GM21360 (cell line): ENCODE measurements around the gene PCSK2.
A peak's percentile ranks its signal among the peaks of the same experiment; 100 is the strongest.

Source experiments
- ATAC-seq: cut with Tn5 transposase; IDR thresholded peaks from one replicate; pipeline ENCODE4 v1.9.1; 2021; ENCODE audit warnings: mild to moderate bottlenecking, moderate library complexity; ENCODE audit not compliant: unreplicated experiment

Gene PCSK2

GRCh38 chr20:17390655-17391054 lies 163.8 kb downstream of the PCSK2 start:
- no peak for ATAC-seq

- ATAC-seq: no peak
Measured at GRCh38 chr20:17391127-17391771, 164.4 kb downstream of the PCSK2 start.

DNA sequence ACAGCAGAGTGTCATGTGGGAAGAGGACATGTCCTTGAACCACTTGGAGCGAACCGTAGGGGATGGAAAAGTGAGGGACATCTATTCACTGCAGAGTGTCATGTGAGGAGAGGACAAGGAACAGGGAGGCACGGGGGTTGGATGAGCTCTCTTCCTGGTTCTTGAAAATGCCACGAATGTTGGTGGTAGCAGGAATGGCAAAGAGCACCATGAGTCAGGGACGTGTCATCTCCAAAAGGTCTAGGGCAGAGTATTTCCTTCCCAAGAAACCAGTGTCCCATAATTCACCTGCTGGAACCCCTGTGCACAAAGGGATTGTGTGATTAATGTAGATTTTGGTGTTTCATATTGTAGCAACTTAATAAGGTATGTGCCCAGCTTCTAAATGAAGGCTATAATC lies 167.6 kb downstream of the PCSK2 start:
- ATAC-seq: no peak

DNA sequence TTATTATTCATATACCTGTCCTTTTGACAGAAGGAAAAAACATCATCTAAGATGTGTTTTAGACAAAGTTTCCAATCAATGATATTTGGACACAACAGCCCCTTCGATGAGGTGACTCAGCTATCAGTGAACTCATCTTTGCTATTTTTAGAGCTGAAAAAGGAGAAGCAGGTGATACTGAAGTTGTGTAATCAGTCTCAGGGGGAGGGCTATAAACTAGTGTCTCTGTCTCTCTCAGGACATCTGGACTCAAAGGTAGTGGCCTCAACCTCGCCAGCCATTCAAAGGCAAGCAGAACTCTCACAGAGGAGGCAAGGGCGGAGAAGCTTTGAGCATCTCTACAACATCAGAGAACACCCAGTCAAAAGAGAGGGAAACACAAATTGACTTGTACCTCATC lies 168.9 kb downstream of the PCSK2 start:
- ATAC-seq: no peak

- ATAC-seq: no peak
Measured at GRCh38 chr20:17399303-17399985, 172.6 kb downstream of the PCSK2 start.

DNA sequence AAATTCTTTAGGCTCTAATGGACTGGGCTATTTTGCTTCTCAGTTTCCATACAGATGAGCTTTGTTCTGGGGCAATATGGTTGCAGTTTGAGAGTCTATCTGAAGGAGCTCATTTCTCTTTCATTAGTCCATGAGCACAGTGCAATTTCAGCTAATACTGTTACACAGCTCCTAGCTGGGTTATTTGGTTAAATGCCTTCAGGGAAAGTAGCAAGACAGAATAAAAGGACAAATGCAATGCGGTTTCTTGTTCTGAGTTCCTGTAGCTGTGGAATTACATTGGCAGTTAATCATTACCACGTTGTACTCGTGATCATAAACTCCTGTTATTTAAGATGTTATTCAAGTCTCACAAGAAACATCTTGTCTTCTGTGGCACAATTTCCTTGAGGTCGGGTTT lies 176.6 kb downstream of the PCSK2 start:
- ATAC-seq: no peak

DNA sequence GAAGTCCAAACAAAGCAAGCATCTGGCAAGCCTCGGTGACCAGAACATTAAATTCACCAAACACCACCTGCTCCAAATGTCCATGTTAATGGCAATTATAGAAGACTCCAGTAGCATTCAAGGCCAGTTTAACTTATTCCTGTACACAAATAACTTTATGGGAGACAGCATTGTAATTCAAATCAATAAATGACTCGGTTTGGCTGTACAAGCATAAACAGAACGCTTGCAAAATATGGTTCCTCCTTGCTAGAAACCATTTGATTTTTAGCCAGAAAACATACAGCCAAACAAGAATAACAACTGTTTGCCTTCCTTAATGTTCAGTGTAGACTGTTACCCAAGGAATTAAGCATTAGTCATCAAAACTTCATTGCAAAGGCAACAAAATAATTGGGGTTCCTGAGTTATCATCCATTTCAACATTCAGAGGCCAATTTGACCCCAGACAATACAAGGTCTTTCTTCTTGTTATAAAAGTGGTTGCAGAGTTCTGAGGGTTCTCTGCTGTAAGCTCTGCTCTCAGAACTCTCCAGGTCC lies 179.3 kb downstream of the PCSK2 start:
- no peak for ATAC-seq

DNA sequence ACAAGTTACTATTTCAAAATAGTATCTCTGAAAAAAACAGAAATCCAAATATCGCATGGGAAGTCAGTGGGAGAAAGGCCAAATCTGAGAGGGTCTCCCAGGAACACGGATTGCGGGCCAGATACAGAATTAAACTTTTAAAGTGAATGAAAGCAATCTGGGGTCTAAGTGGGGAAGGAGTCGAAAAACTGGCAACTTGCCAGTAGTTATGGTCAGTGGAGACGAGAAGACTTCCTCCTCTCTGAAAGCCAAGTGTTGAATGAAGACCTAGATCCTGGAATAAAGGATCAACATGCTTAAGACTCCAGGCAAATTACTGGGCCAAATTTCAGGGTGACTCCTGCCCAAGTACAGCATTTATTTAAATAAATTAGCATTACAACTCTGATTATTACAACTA lies 180.7 kb downstream of the PCSK2 start:
- no peak for ATAC-seq

- ATAC-seq: no peak
Measured at GRCh38 chr20:17417225-17417624, 190.4 kb downstream of the PCSK2 start.

GRCh38 chr20:17418737-17419136 lies 191.9 kb downstream of the PCSK2 start:
- ATAC-seq: no peak

DNA sequence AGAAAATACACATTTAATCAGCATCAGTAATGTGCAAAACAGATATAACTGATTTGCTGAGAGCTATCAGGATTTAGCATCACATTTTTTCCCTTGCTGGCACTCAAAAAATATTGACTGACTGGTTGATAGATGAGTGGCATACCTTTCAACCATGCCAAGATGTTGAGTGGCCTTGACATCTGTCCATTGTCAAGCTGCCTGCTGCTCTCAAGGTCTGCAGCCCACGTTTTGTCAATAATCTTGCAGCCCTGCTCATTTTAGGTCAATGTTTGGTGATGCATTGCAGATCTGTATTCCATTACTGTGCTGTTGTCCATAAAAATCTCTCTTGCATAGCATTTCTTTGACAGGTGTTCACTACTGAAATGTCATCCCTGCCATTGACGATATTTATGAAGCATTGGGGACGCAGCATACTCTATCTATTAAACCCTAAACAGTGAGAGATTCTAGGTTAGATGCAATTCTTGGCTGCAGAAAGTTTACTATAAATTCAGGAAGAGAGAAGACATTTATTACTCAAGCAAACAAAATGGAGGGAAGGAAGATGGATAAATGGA lies 192.7 kb downstream of the PCSK2 start:
- no peak for ATAC-seq

GRCh38 chr20:17421493-17421892 lies 194.7 kb downstream of the PCSK2 start:
- no peak for ATAC-seq

- no peak for ATAC-seq
Measured at GRCh38 chr20:17423782-17424181, 196.9 kb downstream of the PCSK2 start.

DNA sequence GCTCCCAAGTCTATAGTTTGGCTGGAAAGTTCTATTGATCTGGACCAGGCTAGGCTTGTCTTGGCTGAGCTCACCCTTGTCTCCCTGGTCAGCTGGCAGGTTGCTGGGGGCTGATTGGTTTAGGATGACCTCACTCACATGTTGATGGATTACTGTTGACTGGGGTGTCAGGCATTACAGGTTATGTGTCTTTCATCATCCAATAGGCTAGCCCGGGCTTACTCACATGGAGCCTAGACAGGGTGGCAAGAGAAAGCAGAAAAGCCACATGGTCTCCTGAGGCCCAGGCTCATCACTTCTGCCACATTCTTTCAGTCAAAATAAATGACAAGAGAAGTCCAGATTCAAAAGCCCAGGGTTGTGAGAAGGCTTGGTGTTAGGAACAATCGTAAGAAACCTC lies 200.8 kb downstream of the PCSK2 start:
- ATAC-seq: no peak

GRCh38 chr20:17430125-17430950 lies 203.5 kb downstream of the PCSK2 start:
- no peak for ATAC-seq

- peak; percentile 55 for ATAC-seq
Measured at GRCh38 chr20:17431621-17432364, 205.0 kb downstream of the PCSK2 start.

DNA sequence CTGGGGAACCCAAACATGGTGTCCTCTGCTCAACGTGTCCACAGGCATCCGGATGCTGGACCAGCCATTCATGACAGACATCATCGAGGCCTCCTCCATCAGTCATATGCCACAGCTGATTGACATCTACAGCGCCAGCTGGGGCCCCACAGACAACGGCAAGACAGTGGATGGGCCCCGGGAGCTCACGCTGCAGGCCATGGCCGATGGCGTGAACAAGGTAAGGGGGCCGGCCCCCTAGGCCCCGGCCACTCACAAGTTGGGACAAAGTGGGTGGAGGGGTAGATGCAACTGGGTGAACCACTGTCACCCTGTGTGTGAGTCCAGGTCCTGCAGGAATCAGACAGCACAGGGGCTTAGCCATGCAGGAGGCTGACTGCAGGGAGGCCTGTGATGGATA lies 209.8 kb downstream of the PCSK2 start:
- ATAC-seq: no peak

DNA sequence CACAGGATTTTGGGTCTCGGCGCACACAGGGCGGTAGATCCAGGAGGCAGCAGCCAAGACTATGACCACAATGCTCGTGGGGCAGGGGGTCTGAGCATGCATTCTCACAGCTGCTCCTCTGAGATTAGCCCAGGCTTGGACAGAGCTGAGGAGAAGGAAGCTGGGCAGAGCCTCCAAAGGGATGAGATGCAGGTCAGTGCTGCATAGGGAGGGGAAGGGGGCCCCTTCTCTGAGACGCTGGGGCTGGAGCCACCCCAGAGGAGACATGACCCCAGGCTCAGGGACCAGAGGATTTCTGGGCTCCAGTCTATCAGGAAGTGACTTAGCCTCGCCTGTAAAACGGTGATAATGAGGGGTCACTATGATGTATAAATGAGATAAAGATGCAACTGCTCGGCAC lies 210.4 kb downstream of the PCSK2 start:
- no peak for ATAC-seq

DNA sequence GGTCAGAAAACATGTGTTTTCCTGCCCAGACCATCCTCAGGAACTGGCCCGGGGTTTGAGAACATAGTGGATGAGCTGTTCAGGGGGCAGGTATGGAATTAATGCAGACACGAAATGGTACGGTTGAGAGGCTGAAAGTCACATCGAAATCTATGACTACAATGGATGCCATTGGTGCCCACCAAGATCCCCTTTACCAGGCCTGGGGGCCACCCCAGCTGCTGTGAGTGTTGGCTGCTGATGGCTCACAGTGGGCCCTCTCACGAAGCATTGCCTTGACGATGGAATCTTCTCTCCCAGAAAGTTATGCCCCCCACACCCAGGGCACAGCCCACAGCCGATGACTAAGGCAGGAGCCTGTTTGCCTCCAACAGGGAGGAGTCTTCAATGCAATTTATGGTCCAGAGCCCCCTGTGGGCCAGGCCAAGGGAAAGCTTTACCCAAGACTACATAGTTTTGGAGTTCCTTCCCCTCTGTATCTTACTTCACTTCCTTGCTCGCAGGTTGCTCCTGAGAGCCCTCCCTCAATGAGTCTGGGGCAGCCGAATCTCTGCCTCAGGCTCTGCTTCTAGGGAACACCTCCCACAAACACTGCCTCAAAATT lies 211.7 kb downstream of the PCSK2 start:
- no peak for ATAC-seq

DNA sequence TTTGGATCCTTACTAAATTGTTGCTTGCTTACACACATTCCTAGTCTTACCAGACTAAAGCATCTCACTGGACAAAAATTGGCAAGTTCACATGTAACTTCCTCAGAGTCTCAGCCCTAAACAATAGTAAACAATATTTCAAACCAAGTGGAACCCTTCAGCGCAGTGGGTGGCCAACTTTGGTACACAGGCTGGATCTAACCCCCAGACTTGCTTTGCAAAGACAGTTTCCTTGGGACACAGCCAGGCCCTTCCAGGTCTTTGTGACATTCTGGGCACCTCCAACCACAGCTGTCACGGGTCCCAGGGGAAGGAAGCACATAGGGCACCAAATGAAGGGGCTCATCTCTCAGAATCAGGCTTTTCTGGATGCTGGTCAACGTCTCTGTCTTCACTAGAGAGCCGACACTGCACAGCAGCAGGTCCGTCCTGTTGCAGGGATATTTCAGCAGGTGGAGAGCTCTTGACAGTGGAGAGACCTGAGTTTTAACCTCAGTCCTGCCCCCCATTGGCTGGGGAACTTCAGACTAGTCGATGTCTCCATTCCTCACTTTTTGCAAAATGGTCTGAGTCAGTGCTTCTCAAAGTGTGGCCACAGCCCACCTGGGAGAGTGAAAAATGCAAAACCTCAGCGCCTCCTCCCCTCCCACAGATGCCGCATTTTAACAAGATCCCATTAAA lies 212.9 kb downstream of the PCSK2 start:
- ATAC-seq: no peak
